GM12878 (cell line): ENCODE data around the gene HSFX2. TPM values are rescaled to one million over a fixed set of nuclear protein-coding genes. Genes with fewer than 3 reads are reported as not detected.

Source experiments
- ATAC-seq: fragments of 200-7000 bp; cut with Tn5 transposase; 3 replicates; pipeline ENCODE4 v1.9.1; 2020; ENCODE audit warnings: mild to moderate bottlenecking, moderate library complexity
- BruUV-seq: library from RNA; stranded (reverse); fragments of 400-500 nt; replicated peaks from 2 replicates; lab custom pipeline; 2021; lab: Mats Ljungman, UMichigan
- CTCF ChIA-PET: fragments of 300-600 bp; sonication (Branson Sonifier 250); formaldehyde crosslinking; extraction: SDS; loops from one replicate; lab custom pipeline; 2021; ENCODE audit warnings: inconsistent platforms; lab: Yijun Ruan, JAX
- POLR2A ChIA-PET: fragments of 350-600 bp; formaldehyde crosslinking; extraction: SDS; loops from one replicate; lab custom pipeline; 2021; ENCODE audit warnings: inconsistent platforms; lab: Charles Lee
- RAD21 ChIA-PET: fragments of 300-600 bp; sonication (Branson Sonifier 250); formaldehyde crosslinking; loops from one replicate; lab custom pipeline; 2023; ENCODE audit warnings: antibody characterized with exemption; ENCODE audit not compliant: unreplicated experiment; lab: Charles Lee
- SMC1A ChIA-PET: fragments of 300-600 bp; sonication (Branson Sonifier 250); formaldehyde crosslinking; loops from one replicate; lab custom pipeline; 2023; ENCODE audit not compliant: unreplicated experiment, uncharacterized antibody; lab: Charles Lee
- DNase-seq: peaks from one replicate; pipeline ENCODE4 v3.0.0-alpha.2; 2011; ENCODE audit warnings: low read depth, low spot score
- FAIRE-seq: peaks from 3 replicates; lab custom pipeline; 2011; peaks lifted over from hg19 to GRCh38; lab: Jason Lieb, UNC
- H2AFZ ChIP-seq: 2 replicates; pipeline ENCODE4 v1.6.0; 2011; ENCODE audit warnings: low read depth, low read length, control low read depth; ENCODE audit not compliant: control insufficient read depth
- H3K27ac ChIP-seq: 2 replicates; pipeline ENCODE4 v1.5.1; 2011; ENCODE audit warnings: control low read depth; ENCODE audit not compliant: control insufficient read depth, insufficient read depth
- H3K27me3 ChIP-seq, 2 experiments: replicated peaks in 1 of 2; 2 replicates each; pipeline versions ENCODE4 v1.6.0 to v1.6.1; 2011; ENCODE audit warnings: low read length in 1 of 2; ENCODE audit not compliant: control insufficient read depth in 2 of 2, insufficient read depth in 2 of 2
- H3K36me3 ChIP-seq, 2 experiments: 2 replicates each; pipeline ENCODE4 v1.5.1; 2011; ENCODE audit warnings: low read length in 1 of 2; ENCODE audit not compliant: control insufficient read depth in 2 of 2, insufficient read depth in 2 of 2
- H3K4me1 ChIP-seq: 2 replicates; pipeline ENCODE4 v1.6.1; 2011; ENCODE audit warnings: mild to moderate bottlenecking, low read length, moderate library complexity, mixed read lengths; ENCODE audit not compliant: control insufficient read depth, insufficient read depth
- H3K4me2 ChIP-seq: 2 replicates; pipeline ENCODE4 v1.6.0; 2011; ENCODE audit warnings: control low read depth; ENCODE audit not compliant: control insufficient read depth, insufficient read depth
- H3K4me3 ChIP-seq: fragments of 200-600 bp; sonication (generic); 2 replicates; pipeline ENCODE4 v1.5.1; 2016
- H3K79me2 ChIP-seq: 2 replicates; pipeline ENCODE4 v1.6.0; 2011; ENCODE audit warnings: low read length; ENCODE audit not compliant: control insufficient read depth, insufficient read depth
- H3K9ac ChIP-seq: 2 replicates; pipeline ENCODE4 v1.8.0; 2011; ENCODE audit warnings: low read length, control low read depth, mixed read lengths; ENCODE audit not compliant: control insufficient read depth, insufficient read depth
- H3K9me3 ChIP-seq: replicated peaks from 3 replicates; pipeline ENCODE4 v1.5.1; 2011; ENCODE audit warnings: mild to moderate bottlenecking, low read length; ENCODE audit not compliant: control insufficient read depth, insufficient read depth
- H4K20me1 ChIP-seq: 2 replicates; pipeline ENCODE4 v1.6.0; 2011; ENCODE audit not compliant: control insufficient read depth, insufficient read depth
- CEBPB ChIP-seq, 2 experiments: fragments of 150-350 bp in 1 of 2; IDR thresholded peaks; 2 replicates each; pipeline ENCODE4 v1.6.1; 2012 to 2014; ENCODE audit warnings: low read depth in 2 of 2, low read length in 2 of 2, borderline replicate concordance in 1 of 2, inconsistent platforms in 1 of 2
- JUND ChIP-seq: IDR thresholded peaks from 2 replicates; pipeline ENCODE4 v1.6.1; 2012; ENCODE audit warnings: low read depth, mild to moderate bottlenecking, low read length, improper control_type of control experiment, moderate library complexity
- POLR2AphosphoS5 ChIP-seq: IDR thresholded peaks from 2 replicates; pipeline ENCODE4 v1.6.1; 2011; ENCODE audit warnings: mild to moderate bottlenecking, low read length, inconsistent platforms
- RAD21 ChIP-seq: IDR thresholded peaks from 2 replicates; pipeline ENCODE4 v1.6.1; 2011; ENCODE audit warnings: mild to moderate bottlenecking, low read depth, low read length, moderate library complexity; ENCODE audit not compliant: insufficient read depth
- SIN3A ChIP-seq: IDR thresholded peaks from 2 replicates; pipeline ENCODE4 v1.6.1; 2012; ENCODE audit warnings: low read depth, low read length, improper control_type of control experiment
- SMC3 ChIP-seq: IDR thresholded peaks from 2 replicates; pipeline ENCODE4 v1.6.1; 2011; ENCODE audit warnings: low read length, improper control_type of control experiment, borderline replicate concordance
- SREBF2 ChIP-seq: IDR thresholded peaks from 2 replicates; pipeline ENCODE4 v1.6.1; 2012; ENCODE audit warnings: mild to moderate bottlenecking, low read length
- STAT3 ChIP-seq: IDR thresholded peaks from 2 replicates; pipeline ENCODE4 v1.6.1; 2011; ENCODE audit warnings: low read depth, low read length, improper control_type of control experiment
- ZBTB11 ChIP-seq: fragments of 450-650 bp; formaldehyde crosslinking; IDR thresholded peaks from 2 replicates; pipeline ENCODE4 v1.5.0; 2022; ENCODE audit warnings: mild to moderate bottlenecking, missing genetic modification characterization
- ZZZ3 ChIP-seq: IDR thresholded peaks from 2 replicates; pipeline ENCODE4 v1.6.1; 2011; ENCODE audit warnings: low read depth; ENCODE audit not compliant: control insufficient read depth, insufficient read length
- WGBS: methylation state at CpG from one replicate; pipeline ENCODE4 v1.1.6; 2016; ENCODE audit warnings: low lambda C conversion rate; ENCODE audit not compliant: insufficient replicate concordance, insufficient coverage; ENCODE audit errors: missing lambda C conversion rate; 5-methylcytosine and 5-hydroxymethylcytosine counted together
- in situ Hi-C: fragments of 300-500 bp; cut with MboI; formaldehyde crosslinking; loops from 9 replicates; pipeline ENCODE4 v1.14.3; 2018; ENCODE audit warnings: mixed read lengths
- intact Hi-C: fragments of 100-400 bp; cut with micrococcal nuclease; formaldehyde crosslinking; loops from one replicate; pipeline ENCODE4 v1.14.2; 2022; ENCODE audit not compliant: unreplicated experiment
- polyA plus RNA-seq, 11 experiments: library from polyadenylated mRNA; depleted of rRNA in 4 of 11; unstranded in 6 of 11; stranded (reverse) in 5 of 11; fragments of >200 nt; fragmentation: Nextera tagmentation in 4 of 11; fragmentation: Illumina TruSeq in 1 of 11; extraction: Ambion mirVana in 4 of 11; extraction: Trizol in 1 of 11; gene quantifications; 1 replicate in 1 of 11; 2 replicates in 10 of 11; pipeline versions ENCODE4 v1.2.1 to v1.2.3, GENCODE V29; 2011 to 2016; ENCODE audit warnings: inconsistent platforms in 2 of 11, missing spikeins in 2 of 11, low read depth in 1 of 11
- total RNA-seq, 4 experiments: library from RNA; depleted of rRNA in 3 of 4; stranded (reverse); fragments of >200 nt in 3 of 4; fragmentation: Illumina TruSeq in 1 of 4; extraction: Trizol in 1 of 4; gene quantifications; 2 replicates each; pipeline versions ENCODE4 v1.2.1 to v1.2.3, GENCODE V29; 2013 to 2021

HSFX2 gene
- total and polyA plus RNA-seq, 10 of the 15 experiments (the other 5 are each of a cell fraction or from before 2014, with no cell fraction given) = 0.07 to 0.18 (median 0.14) TPM; not detected in 7

DNA sequence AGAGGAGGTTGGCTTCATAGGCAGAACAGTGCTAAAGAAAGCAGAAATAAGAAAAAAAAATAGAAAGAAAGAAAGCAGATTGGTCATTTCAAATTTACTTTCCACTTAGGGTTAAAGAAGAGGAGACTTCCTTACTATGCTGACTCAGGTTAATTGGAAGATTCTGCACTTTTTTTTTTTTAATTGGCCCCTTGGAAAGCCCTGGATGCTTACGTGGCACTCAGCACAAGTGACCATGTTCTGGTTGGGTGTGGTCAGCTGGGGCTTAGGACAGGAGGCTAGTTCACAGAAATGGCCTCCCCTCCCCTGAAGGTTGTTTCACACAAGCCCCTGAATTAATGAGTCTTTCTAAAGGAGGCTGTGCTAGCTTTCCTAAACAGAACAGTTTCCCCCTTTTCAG is 22.4 kb downstream of the HSFX2 start:
- DNase-seq = no peak
- ChIA-PET POLR2A (no interaction called here), CTCF (interaction anchor here (0.9 to 1.0 kb wide), 2 partner anchors 61 to 265 kb away, joined by 3 read pairs; no protein-coding TSS in a partner anchor), SMC1A (interaction anchor here (1.4 kb wide), 1 partner anchor 50 kb away, joined by 3 read pairs; no protein-coding TSS in a partner anchor), RAD21 (interaction anchor here (1.0 kb wide), 1 partner anchor 34 kb away, joined by 3 read pairs; no protein-coding TSS in a partner anchor)
- Histone ChIP-seq H3K9me3 (no peaks in the 10 kb centered on the region), H3K4me3 (no peak overlapping the region), H3K79me2 (no peaks in the 10 kb centered on the region), H3K27me3 (no peaks in the 10 kb centered on the region), H3K4me2 (no peak overlapping the region), H2AFZ (no peak overlapping the region), H3K9ac (no peak overlapping the region), H4K20me1 (no peaks in the 10 kb centered on the region), H3K36me3 (no peaks in the 10 kb centered on the region), H3K27ac (no peak overlapping the region), H3K4me1 (no peaks in the 10 kb centered on the region)
- no peak for TF ChIP-seq STAT3
- no peak for TF ChIP-seq POLR2AphosphoS5
- TF ChIP-seq ZBTB11 (CRISPR knock-in tag) = no peak
- TF ChIP-seq SMC3 = no peak
- TF ChIP-seq SREBF2 = no peak
- no peak for TF ChIP-seq RAD21
- TF ChIP-seq ZZZ3 = no peak
- TF ChIP-seq CEBPB (IDR thresholded peaks at IDR 0.05; ENCODE audit: borderline replicate concordance in 1 of 2, low read depth in 2 of 2, low read length in 2 of 2) = no peak
- no peak for TF ChIP-seq JUND
- no peak for TF ChIP-seq SIN3A
- in situ Hi-C loops (no loop called here), intact Hi-C loops (no loop called here)
- peak; percentile 23 for ATAC-seq
- BruUV-seq = no TSS peak
- WGBS = 0% methylated on average over 1 of the region's 1 CpG
- FAIRE-seq = no peak
